ENCODE measurements around the gene SMARCAL1. TPM values are rescaled to one million over a fixed set of nuclear protein-coding genes. Genes with fewer than 3 reads are reported as not detected.

Gene SMARCAL1
- total RNA-seq, 2 donors from 2014 or later = 12.1 to 16.0 TPM

DNA sequence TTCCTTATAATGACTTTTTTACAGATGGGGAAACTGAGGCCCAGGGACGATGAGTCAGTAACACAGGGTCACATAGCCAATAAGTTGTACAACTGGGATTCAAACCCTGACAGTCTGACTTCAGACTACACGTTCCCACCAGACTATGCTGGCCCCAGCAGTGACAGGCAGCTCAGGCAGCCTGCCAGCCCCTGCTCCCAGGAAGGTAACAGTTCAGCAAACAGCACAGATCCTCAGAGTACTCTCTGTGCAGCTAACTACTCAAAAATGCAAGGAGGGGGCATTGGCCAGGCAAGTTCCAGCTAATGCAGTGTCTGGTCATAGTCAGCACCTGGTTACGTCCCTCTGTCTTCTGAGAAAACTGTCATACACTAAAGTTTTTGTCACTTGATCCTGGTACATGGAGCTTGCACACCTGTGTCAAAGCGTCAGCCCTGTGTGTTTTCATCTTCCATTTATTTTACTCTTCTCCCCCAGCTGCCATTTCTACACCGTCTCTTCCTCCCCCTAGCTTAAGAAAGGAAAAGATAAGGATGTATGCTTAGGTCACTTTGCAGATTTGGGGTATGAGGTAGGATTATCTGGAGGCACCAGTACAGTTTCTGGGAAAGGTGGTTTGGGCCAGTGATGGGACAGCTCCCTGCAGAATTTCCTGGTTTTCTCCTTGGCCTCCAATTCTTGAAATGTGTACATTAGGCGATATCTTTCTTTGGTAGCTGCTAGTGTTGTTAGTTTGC, 4.5 kb downstream of the SMARCAL1 start:
- Histone ChIP-seq H3K4me3 (no peak overlapping the region), H3K27me3 (no peaks in the 10 kb centered on the region), H3K9me3 (no peaks in the 10 kb centered on the region), H3K27ac (no peak overlapping the region), H3K36me3 (peaks cover 24% of the 10 kb centered on the region), H3K4me1 (peaks cover 0 to 16% of the 10 kb centered on the region in 2 donors)
- TF ChIP-seq CTCF (IDR thresholded peaks at IDR 0.05) = no peak
- DNase-seq (ENCODE audit: low spot score) = no peak

DNA sequence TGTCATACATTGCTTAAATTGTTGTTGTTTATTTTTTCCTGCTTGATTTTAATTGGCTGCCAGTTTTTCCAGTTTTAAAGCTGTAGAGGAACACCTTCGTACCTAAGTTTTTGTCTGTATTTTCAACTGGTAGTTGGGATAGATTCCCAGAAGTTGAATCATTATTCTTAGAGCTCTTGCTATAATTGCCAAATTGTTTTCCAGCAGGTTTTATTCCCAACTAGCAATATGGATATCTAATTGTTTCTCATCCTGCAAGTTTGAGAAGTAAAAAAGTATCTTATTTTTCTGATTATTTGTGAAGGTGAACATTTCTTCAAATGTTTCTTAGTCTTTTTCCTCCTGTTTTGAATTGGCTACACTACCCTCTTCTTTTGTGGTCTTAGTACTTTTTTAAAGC, 6.7 kb downstream of the SMARCAL1 start:
- Histone ChIP-seq H3K27me3 (no peaks in the 10 kb centered on the region), H3K36me3 (peaks cover 46% of the 10 kb centered on the region), H3K27ac (no peak overlapping the region), H3K4me1 (peaks cover 0 to 4% of the 10 kb centered on the region in 2 donors), H3K9me3 (no peaks in the 10 kb centered on the region), H3K4me3 (no peak overlapping the region)
- no peak for DNase-seq (ENCODE audit: low spot score)
- no peak for TF ChIP-seq CTCF (IDR thresholded peaks at IDR 0.05)

- Histone ChIP-seq H3K36me3 (peaks cover 54% of the 10 kb centered on the region), H3K27ac (no peak overlapping the region), H3K9me3 (no peaks in the 10 kb centered on the region), H3K4me1 (peaks cover 0 to 4% of the 10 kb centered on the region in 2 donors), H3K27me3 (no peaks in the 10 kb centered on the region), H3K4me3 (no peak overlapping the region)
- TF ChIP-seq CTCF (IDR thresholded peaks at IDR 0.05) = no peak
- no peak for DNase-seq (ENCODE audit: low spot score)
Observed at GRCh38 chr2:216420367-216421101, 8.2 kb downstream of the SMARCAL1 start.

- H3K36me3 ChIP-seq = peaks cover 59% of the 10 kb centered on the region
- no peak overlapping the region for H3K4me3 ChIP-seq
- H3K27ac ChIP-seq = no peak overlapping the region
- no peaks in the 10 kb centered on the region for H3K27me3 ChIP-seq
- H3K4me1 ChIP-seq = peaks cover 2 to 11% of the 10 kb centered on the region in 2 donors
- no peak for DNase-seq (ENCODE audit: low spot score)
- no peak for TF ChIP-seq CTCF (IDR thresholded peaks at IDR 0.05)
- no peaks in the 10 kb centered on the region for H3K9me3 ChIP-seq
Observed at GRCh38 chr2:216423071-216423470, 10.8 kb downstream of the SMARCAL1 start.

DNA sequence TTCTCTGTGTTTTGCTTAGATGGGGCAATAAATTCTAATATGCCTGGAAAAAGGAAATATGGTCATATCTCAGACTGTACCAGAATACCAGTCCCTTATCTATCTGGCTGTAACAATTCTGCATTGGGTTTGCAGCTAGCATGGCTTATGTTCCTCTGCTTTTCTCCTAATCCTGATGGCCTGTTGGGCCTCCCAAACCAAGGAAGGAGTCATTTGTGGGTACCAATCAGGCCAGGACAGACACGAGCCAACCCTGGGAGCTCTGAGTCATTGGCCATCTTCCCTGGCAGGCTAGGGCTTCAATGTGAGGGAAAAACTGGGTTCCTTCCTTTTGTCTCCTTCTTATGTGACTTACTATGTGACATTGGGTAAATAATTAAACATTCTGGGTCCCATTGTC, 12.0 kb downstream of the SMARCAL1 start:
- Histone ChIP-seq H3K27me3 (no peaks in the 10 kb centered on the region), H3K36me3 (peaks cover 71% of the 10 kb centered on the region), H3K4me3 (no peak overlapping the region), H3K4me1 (peaks cover 3 to 16% of the 10 kb centered on the region in 2 donors), H3K27ac (no peak overlapping the region), H3K9me3 (no peaks in the 10 kb centered on the region)
- DNase-seq (ENCODE audit: low spot score) = no peak
- TF ChIP-seq CTCF (IDR thresholded peaks at IDR 0.05) = no peak

Measured in right atrium auricular region (tissue), 2 donors.